Measurements from ENCODE around the gene CD302. TPM values are rescaled to one million over a fixed set of nuclear protein-coding genes. Genes with fewer than 3 reads are reported as not detected.
"Not testable (repeated sequence)": the region's sequence is repeated elsewhere in the genome, so short reads cannot be mapped to it uniquely, and the experiment has no call there.

The CD302 gene
- total and polyA plus RNA-seq, 9 donors = 37.8 to 86.0 (median 59.7) TPM

DNA sequence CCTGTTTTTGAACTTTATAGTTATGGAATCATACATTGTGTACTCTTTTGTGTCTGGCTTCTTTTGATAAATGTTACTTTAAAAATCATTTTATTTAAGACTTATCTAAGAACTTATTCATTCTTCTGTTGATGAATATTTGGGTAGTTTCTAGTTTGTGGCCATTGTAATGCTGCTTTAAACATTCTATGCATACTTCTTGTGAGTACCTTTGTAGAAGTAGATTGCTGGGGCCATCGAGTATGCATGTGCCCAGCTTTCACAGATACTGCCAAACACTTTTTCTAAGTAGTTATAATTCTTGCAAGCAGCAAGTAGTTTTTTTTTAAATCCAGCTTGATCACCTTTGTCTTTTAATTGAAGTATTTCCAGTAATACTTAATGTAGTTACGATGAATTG lies 11.1 kb downstream of the CD302 start:
- Histone ChIP-seq H3K27me3 (no peaks in the 10 kb centered on the region), H3K4me3 (no peak overlapping the region), H3K27ac (no peak overlapping the region), H3K36me3 (no peaks in the 10 kb centered on the region), H3K9me3 (no peaks in the 10 kb centered on the region), H3K4me1 (ENCODE audit: insufficient read depth) (peaks cover 3% of the 10 kb centered on the region)
- DNase-seq = no peak
- TF ChIP-seq, protein P1, sequence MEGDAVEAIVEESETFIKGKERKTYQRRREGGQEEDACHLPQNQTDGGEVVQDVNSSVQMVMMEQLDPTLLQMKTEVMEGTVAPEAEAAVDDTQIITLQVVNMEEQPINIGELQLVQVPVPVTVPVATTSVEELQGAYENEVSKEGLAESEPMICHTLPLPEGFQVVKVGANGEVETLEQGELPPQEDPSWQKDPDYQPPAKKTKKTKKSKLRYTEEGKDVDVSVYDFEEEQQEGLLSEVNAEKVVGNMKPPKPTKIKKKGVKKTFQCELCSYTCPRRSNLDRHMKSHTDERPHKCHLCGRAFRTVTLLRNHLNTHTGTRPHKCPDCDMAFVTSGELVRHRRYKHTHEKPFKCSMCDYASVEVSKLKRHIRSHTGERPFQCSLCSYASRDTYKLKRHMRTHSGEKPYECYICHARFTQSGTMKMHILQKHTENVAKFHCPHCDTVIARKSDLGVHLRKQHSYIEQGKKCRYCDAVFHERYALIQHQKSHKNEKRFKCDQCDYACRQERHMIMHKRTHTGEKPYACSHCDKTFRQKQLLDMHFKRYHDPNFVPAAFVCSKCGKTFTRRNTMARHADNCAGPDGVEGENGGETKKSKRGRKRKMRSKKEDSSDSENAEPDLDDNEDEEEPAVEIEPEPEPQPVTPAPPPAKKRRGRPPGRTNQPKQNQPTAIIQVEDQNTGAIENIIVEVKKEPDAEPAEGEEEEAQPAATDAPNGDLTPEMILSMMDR (IDR thresholded peaks at IDR 0.05) = no peak
- TF ChIP-seq POLR2A (IDR thresholded peaks at IDR 0.05) (no peak), EP300 (IDR thresholded peaks at IDR 0.05) (no peak)
- intact Hi-C loops (cut with DNase I) = no loop called here
- WGBS, 3 donors = 78 to 88% (median 81%) methylated on average over 2 of the region's 2 CpGs

DNA sequence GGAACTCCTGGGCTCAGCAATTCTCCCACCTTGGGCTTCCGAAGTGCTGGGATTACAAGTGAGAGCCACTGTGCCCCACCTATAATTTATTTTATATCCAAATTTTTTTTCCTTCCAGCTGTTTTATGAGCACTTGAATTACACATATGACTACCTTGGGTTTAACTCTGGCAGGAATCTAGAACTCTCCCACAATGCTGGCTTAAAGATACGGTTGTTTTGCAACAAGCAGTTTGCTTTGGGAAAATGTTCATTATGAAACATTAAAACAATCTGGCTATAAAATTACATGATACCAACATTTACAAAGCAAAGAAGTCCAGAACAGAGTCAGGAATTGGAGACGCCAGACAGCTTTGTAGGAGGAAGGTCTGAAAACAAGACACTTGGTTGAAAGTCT lies 12.8 kb downstream of the CD302 start:
- Histone ChIP-seq H3K4me1 (ENCODE audit: insufficient read depth) (peaks cover 3% of the 10 kb centered on the region), H3K9me3 (no peaks in the 10 kb centered on the region), H3K4me3 (no peak overlapping the region), H3K36me3 (no peaks in the 10 kb centered on the region), H3K27ac (no peak overlapping the region), H3K27me3 (no peaks in the 10 kb centered on the region)
- intact Hi-C loops (cut with DNase I) = no loop called here
- no peak for DNase-seq
- WGBS, 3 donors = 44 to 74% (median 54%) methylated on average over 3 of the region's 3 CpGs
- TF ChIP-seq, protein P1 (IDR thresholded peaks at IDR 0.05) = no peak
- TF ChIP-seq EP300 (IDR thresholded peaks at IDR 0.05) (no peak), POLR2A (IDR thresholded peaks at IDR 0.05) (no peak)

DNA sequence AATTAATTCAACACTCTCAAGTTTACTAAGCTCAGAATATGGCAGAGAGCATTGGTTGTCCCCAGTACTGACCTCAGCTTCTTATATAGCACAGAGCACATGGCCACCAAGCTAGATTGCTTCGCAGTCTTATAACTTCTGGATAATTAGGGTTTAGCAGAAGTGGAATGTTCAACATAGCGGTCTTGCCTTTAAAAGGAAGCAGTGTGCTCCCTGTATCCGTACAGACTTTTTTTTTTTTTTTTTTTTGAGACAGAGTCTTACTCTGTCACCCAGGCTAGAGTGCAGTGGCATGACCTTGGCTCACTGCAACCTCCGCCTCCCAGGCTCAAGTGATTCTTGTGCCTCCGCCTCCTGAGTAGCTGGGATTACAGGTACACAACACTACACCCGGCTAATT lies 13.3 kb downstream of the CD302 start:
- H3K4me1 ChIP-seq (ENCODE audit: insufficient read depth); intact Hi-C loops (cut with DNase I); H3K27ac ChIP-seq; H3K9me3 ChIP-seq; H3K27me3 ChIP-seq; H3K4me3 ChIP-seq; H3K36me3 ChIP-seq; DNase-seq: not testable (repeated sequence)
- 81 to 84% (median 83%) methylated on average over 6 of the region's 6 CpGs for WGBS, 3 donors

DNA sequence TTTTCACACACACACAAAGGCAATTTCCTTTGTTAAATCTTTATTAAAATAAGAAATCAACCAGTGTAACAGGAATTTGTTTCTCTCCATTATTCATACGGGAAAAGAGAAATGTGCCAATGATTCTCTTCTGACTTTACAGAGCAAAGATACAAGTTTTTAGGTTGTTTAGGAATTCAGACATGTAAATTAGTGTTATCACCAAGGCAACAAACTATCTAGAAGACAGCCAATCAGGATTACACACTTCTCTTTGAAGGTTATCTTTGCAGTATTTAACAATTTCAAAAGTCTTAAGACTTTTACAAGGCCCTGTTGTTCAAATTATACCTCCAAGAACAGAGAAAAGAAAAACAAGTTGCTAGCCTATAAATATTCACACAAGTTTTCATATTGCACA lies 14.5 kb downstream of the CD302 start:
- H3K27ac ChIP-seq = no peak overlapping the region
- WGBS, 3 donors = 20 to 29% (median 20%) methylated on average over 1 of the region's 1 CpG
- intact Hi-C loops (cut with DNase I) = no loop called here
- H3K9me3 ChIP-seq = no peaks in the 10 kb centered on the region
- H3K4me3 ChIP-seq = no peak overlapping the region
- no peaks in the 10 kb centered on the region for H3K36me3 ChIP-seq
- H3K4me1 ChIP-seq (ENCODE audit: insufficient read depth) = peaks cover 3% of the 10 kb centered on the region
- TF ChIP-seq EP300 (IDR thresholded peaks at IDR 0.05) (no peak), POLR2A (IDR thresholded peaks at IDR 0.05) (no peak)
- TF ChIP-seq, protein P1 (IDR thresholded peaks at IDR 0.05) = no peak
- no peaks in the 10 kb centered on the region for H3K27me3 ChIP-seq
- DNase-seq = no peak

DNA sequence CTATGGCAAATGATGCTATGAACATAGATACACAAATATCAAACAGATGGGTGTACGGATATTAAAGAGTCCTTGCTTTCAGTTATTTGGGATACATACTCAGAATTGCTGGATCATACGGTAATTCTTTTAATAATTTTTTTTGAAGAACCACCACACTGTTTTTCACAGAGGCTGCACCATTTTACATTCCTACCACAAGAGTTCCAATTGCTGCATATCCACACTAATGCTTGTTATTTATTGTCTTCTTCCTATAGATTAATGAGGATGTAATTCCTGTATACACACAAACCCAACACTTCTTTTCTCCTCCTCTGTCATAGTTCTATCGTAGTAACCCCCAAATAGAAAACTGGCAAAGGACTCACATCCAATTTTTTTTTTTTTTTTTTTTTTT lies 21.7 kb downstream of the CD302 start:
- intact Hi-C loops (cut with DNase I) = no loop called here
- TF ChIP-seq, protein P1 (IDR thresholded peaks at IDR 0.05) = no peak
- TF ChIP-seq EP300 (IDR thresholded peaks at IDR 0.05) = no peak
- no peak for TF ChIP-seq POLR2A (IDR thresholded peaks at IDR 0.05)
- no peak for DNase-seq
- H3K36me3 ChIP-seq = no peaks in the 10 kb centered on the region
- no peaks in the 10 kb centered on the region for H3K27me3 ChIP-seq
- no peaks in the 10 kb centered on the region for H3K9me3 ChIP-seq
- WGBS, 3 donors = 77 to 84% (median 84%) methylated on average over 3 of the region's 3 CpGs
- no peak overlapping the region for H3K4me3 ChIP-seq
- no peaks in the 10 kb centered on the region for H3K4me1 ChIP-seq (ENCODE audit: insufficient read depth)
- H3K27ac ChIP-seq = no peak overlapping the region

Data from ovary (tissue), 9 donors.